OCI-LY1 (cell line): ENCODE results near the gene ITIH1.

ENCODE experiments used
- CTCF ChIP-seq: fragments of 200-600 bp; sonication (generic), shearing (Covaris generic); IDR thresholded peaks from 2 replicates; pipeline ENCODE4 v1.5.1; 2017; ENCODE audit warnings: mild to moderate bottlenecking, antibody characterized with exemption, low read length, moderate library complexity, mixed read lengths
- EZH2 ChIP-seq: fragments of 200-600 bp; sonication (generic), shearing (Covaris generic); IDR thresholded peaks from 2 replicates; pipeline ENCODE4 v1.8.0; 2017; ENCODE audit warnings: borderline replicate concordance, mixed run types, mild to moderate bottlenecking, antibody characterized with exemption, low read length, moderate library complexity, mixed read lengths

GRCh38 chr3:52809662-52810377, 32.4 kb downstream of the ITIH1 start:
- TF ChIP-seq CTCF = no peak
- TF ChIP-seq EZH2 = no peak
